Erythroblast (primary cell): ENCODE measurements around the gene ADAMTSL2.

Source experiments
- DNase-seq, 2 experiments: peaks; one replicate each; lab custom pipeline; 2025; lab: John Stamatoyannopoulos, UW
- GATA1 ChIP-seq: IDR thresholded peaks from 2 replicates; pipeline ENCODE4 v1.6.1; 2011; ENCODE audit warnings: low read depth, mild to moderate bottlenecking, control low read depth, low read length, moderate library complexity
- POLR2A ChIP-seq: IDR thresholded peaks from 2 replicates; pipeline ENCODE4 v1.6.1; 2011; ENCODE audit warnings: mild to moderate bottlenecking, low read length

The ADAMTSL2 gene

DNA sequence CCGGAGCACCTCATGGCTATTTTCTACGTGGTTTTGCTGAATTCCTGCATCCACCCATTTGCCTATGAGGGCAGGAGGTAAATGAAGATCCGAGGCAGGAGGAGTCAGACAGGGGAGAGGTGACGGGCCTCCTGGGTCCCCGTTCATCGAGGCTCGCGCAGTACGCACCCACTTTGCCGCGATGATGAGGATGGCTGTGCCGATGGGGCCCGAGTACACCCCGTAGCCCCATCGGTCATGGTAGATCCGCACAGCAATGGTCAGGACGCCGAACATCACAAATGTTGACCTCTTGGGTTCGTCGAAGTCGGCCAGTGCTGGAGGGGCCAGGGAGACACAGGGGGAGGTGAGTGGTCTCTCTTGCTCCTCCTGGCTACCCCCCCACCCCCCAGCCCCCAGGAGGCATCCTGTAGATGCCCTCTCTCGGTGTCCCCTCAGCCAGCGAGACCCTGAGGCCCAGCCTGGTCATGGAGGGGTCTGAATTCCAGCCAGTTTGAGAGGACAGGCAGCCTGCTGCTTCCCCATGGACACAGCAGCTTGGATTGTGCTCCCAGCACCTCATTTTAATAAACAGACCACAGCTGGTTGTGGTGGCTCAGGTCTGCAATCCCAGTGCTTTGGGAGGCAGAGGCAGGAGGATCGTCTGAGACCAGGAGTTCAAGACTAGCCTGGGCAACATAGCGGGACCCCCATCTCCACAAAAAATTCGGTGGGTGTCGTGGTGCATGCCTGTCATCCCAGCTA is 15.6 kb upstream of the ADAMTSL2 start:
- no peak for TF ChIP-seq GATA1
- TF ChIP-seq POLR2A: no peak
- no peak for DNase-seq

- no peak for DNase-seq
- no peak for TF ChIP-seq POLR2A
- no peak for TF ChIP-seq GATA1
Observed at GRCh38 chr9:133519693-133520092, 14.8 kb upstream of the ADAMTSL2 start.

DNA sequence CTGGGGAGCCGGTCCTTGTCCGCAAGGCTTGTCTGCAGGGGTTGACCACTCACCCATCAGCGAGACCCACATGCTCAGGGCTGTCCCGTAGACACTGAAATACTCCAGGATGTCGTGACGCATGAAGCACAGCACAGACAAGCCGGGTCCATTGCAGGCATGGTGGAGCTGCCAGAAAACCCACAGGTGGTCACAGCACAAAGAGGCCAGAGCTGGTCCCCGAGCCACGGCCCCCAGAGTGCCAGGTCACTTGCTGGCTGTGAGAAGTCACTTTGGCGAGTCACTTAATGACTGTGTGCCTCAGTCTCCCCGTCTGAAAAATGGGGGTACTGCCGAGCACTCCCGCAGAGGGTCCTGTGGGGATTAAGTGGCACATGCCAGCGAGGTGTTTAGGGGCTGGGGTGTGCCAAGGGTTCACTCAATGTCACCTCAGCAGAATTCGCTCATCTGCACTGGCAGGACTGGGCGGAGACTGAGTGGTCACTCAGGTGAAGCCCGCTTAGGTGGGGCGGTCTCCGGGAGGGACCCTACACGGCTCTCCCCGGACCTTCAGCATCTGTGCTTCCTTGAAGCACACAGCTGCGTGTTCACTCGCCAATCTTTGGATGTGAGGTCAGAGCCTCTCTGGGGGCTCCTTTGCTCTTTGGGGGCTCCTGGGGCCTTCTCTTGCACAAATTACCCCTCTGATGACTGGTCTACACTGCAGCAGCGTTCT is 14.2 kb upstream of the ADAMTSL2 start:
- TF ChIP-seq POLR2A (no peak), GATA1 (no peak)
- no peak for DNase-seq

DNA sequence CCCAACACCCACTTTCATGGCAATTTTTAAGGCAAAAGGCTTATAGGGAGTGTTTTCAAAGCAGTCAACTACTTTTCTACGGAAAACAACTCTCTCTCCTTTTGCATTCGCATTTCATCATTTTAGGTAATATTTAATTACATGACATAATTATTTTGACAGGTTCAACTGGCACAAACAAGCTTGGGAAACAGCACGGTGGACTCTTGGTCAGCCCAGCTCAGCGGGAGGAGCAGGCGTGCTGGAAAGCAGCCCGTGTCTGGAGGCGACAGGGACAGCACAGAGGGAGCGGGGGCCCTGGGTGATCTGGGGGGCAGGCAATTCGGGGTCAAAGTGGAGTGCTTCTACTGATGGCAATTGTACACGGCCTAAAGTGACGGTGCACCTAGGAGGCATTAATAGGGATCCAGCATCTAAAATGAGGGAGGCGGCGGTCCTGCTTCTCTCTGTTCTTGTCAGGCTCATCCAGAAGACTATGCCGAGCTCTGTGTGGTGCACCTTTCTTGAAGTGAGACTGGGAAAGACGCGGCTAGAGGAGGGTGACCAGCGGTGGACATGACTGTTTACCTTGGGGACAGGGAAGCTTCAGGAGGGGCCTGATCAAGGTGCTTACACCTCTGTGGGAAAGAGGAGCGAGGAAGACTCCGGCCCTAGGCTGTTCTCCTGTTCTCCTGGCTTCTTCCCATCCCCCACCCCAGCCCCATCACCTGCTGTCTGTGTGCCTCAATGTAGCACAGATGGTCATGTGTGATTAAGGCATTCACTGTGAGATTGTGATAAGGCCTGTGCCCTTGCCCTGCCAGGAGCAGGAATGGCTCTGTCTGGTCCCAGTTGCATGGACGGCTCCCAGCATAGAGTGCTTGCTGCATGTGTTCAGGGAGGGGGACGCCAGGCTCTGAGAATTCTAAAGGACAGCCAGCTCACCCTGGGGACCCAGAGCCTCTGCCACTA is 13.1 kb upstream of the ADAMTSL2 start:
- no peak for TF ChIP-seq POLR2A
- no peak for TF ChIP-seq GATA1

GRCh38 chr9:133522073-133522910 is 12.2 kb upstream of the ADAMTSL2 start:
- peak; percentile 59 to 78 for DNase-seq
- TF ChIP-seq POLR2A (peak; percentile 29), GATA1 (no peak)

More for the DNA sequence above, 13.1 kb upstream of the ADAMTSL2 start:
- peak; percentile 42 to 74 for DNase-seq

DNA sequence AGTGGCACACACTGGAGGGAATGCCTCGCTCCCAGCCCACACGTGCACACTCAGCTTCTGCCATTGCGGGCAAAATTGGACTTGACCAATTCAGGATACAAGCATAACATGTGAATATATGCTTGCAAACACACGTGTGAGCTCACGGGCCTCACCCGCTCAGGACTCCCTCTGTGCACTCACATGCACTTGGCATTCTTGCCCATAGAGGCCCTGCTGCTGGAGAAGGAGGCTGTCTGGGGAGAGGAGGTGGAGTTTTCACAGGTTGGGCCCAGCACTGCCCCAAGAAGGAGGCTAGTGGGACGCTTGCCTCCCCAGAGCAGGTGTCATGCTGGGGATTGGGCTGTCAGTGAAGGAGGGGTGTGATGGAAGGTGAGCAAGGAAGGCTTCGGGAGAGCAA is 11.4 kb upstream of the ADAMTSL2 start:
- no peak for DNase-seq

DNA sequence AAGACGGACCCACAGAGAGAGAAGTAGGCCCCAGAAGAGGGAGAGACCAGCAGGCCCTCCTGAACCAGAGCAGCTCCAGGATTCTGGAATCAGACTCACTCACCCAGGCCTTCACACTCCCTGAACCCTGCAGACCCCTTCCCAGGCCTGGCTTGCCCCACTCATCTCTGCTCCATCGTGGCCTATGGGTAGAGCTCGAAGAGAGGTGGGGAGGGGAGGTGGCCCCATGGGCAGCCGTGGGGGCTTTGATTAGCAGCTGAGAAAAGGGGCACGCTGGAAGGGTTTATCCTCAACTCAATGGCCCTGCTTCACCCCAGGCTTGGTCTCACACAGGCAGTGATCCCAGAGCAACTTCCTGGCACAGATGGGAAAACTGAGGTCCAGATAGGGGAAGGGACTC is 10.4 kb upstream of the ADAMTSL2 start:
- TF ChIP-seq GATA1 (no peak), POLR2A (no peak)
- no peak for DNase-seq

More for the DNA sequence above, 11.4 kb upstream of the ADAMTSL2 start:
- TF ChIP-seq GATA1 (no peak), POLR2A (no peak)

DNA sequence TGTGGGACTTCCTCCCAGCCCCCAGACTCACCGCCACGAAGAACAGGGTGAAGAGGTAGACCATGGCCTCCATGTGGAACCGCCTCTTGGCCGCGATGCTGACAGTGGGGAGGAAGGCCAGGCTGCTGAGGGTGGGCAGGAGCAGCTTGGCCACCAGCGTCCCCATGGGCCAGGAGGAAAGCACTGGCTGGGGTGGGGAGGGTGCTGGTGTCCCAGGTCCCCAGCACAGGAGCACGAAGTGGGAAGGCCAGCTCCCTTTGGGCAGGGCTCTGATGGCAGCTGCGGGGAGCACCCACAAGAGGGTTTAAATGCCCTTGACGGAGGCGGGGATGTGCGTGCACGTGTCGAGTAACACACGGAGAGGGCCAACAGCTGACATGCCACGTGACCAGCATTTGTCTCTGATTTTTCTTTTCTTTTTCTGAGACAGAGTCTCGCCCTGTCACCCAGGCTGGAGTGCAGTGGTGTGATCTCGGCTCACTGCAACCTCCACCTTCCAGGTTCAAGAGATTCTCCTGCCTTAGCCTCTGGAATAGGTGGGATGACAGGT is 9.8 kb upstream of the ADAMTSL2 start, which contains the start of gene MYMK:
MYMK (minus strand) TSS at position 281 of the 550 bp plus-strand sequence; CDS start at position 166, 115 bp downstream.
- no peak for DNase-seq
- TF ChIP-seq GATA1 (no peak), POLR2A (no peak)

DNA sequence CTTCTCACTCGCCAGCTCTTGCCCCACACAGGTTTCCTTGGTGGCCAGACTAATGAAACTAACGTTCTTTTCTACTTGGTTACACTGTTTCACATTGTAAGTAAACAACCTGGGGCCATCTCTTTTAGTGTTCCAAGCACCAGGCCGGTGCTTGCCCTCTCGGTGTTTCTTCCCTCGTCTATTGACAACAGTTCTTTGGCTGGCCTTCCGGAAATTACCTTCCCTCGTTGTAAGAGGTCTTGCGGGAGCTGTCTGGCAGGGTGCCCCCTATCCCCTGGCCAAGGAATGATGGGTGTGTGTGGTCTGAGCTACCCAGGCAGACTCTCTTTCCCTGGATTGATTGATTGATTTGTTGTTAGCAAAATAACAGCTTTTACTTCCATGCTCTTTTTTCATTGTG is 8.8 kb upstream of the ADAMTSL2 start:
- DNase-seq: no peak
- no peak for TF ChIP-seq POLR2A
- no peak for TF ChIP-seq GATA1

GRCh38 chr9:133526721-133527321 is 7.7 kb upstream of the ADAMTSL2 start:
- no peak for TF ChIP-seq POLR2A
- DNase-seq: no peak

GRCh38 chr9:133527444-133527920 is 7.0 kb upstream of the ADAMTSL2 start:
- TF ChIP-seq GATA1 (no peak), POLR2A (no peak)
- no peak for DNase-seq
